Measurements from ENCODE around the gene ENTREP3.
"Not testable (repeated sequence)": the region's sequence is repeated elsewhere in the genome, so short reads cannot be mapped to it uniquely, and the experiment has no call there.

Gene ENTREP3

GRCh38 chr1:155255243-155256007 lies at the start of gene ENTREP3:
Gene ENTREP3, minus strand, starts transcription at chr1:155255483. Its CDS starts 606 bp downstream, at chr1:155254877.
- DNase-seq (ENCODE audit: low read depth, low spot score), result peak; percentile 89

GRCh38 chr1:155304558-155305063 lies 49.3 kb upstream of the ENTREP3 start:
- no peak for DNase-seq (ENCODE audit: low read depth, low spot score)

GRCh38 chr1:155301342-155301841 lies 46.1 kb upstream of the ENTREP3 start, which contains the start of gene PKLR:
Gene PKLR, minus strand, starts transcription at chr1:155301438. Its CDS starts 43 bp downstream, at chr1:155301395.
- DNase-seq (ENCODE audit: low read depth, low spot score), result no peak

GRCh38 chr1:155300553-155301329 lies 45.5 kb upstream of the ENTREP3 start:
- DNase-seq (ENCODE audit: low read depth, low spot score), result no peak

- no peak for DNase-seq (ENCODE audit: low read depth, low spot score)
Measured at GRCh38 chr1:155300024-155300423, 44.7 kb upstream of the ENTREP3 start.

- no peak for DNase-seq (ENCODE audit: low read depth, low spot score)
Measured at GRCh38 chr1:155297384-155297783, 42.1 kb upstream of the ENTREP3 start.

GRCh38 chr1:155296661-155297060 lies 41.4 kb upstream of the ENTREP3 start:
- DNase-seq (ENCODE audit: low read depth, low spot score), result no peak

GRCh38 chr1:155295942-155296267 lies 40.6 kb upstream of the ENTREP3 start:
- DNase-seq (ENCODE audit: low read depth, low spot score), result no peak

- DNase-seq (ENCODE audit: low read depth, low spot score), result peak; percentile 25
Measured at GRCh38 chr1:155295183-155295941, 40.1 kb upstream of the ENTREP3 start.

- peak; percentile 23 for DNase-seq (ENCODE audit: low read depth, low spot score)
Measured at GRCh38 chr1:155294520-155295182, 39.4 kb upstream of the ENTREP3 start.

- no peak for DNase-seq (ENCODE audit: low read depth, low spot score)
Measured at GRCh38 chr1:155293086-155293749, 37.9 kb upstream of the ENTREP3 start.

- not testable (repeated sequence) for DNase-seq (ENCODE audit: low read depth, low spot score)
Measured at GRCh38 chr1:155291006-155291405, 35.7 kb upstream of the ENTREP3 start.

- DNase-seq (ENCODE audit: low read depth, low spot score), result no peak
Measured at GRCh38 chr1:155287987-155288543, 32.8 kb upstream of the ENTREP3 start.

- DNase-seq (ENCODE audit: low read depth, low spot score), result no peak
Measured at GRCh38 chr1:155286544-155286943, 31.3 kb upstream of the ENTREP3 start.

- DNase-seq (ENCODE audit: low read depth, low spot score), result no peak
Measured at GRCh38 chr1:155285631-155286044, 30.4 kb upstream of the ENTREP3 start.

GRCh38 chr1:155285063-155285462 lies 29.8 kb upstream of the ENTREP3 start:
- DNase-seq (ENCODE audit: low read depth, low spot score), result no peak

- no peak for DNase-seq (ENCODE audit: low read depth, low spot score)
Measured at GRCh38 chr1:155284476-155284875, 29.2 kb upstream of the ENTREP3 start.

- no peak for DNase-seq (ENCODE audit: low read depth, low spot score)
Measured at GRCh38 chr1:155282488-155283091, 27.3 kb upstream of the ENTREP3 start.

- DNase-seq (ENCODE audit: low read depth, low spot score), result no peak
Measured at GRCh38 chr1:155279268-155279667, 24.0 kb upstream of the ENTREP3 start.

- no peak for DNase-seq (ENCODE audit: low read depth, low spot score)
Measured at GRCh38 chr1:155278689-155279160, 23.4 kb upstream of the ENTREP3 start.

Measured in ELF-1 (cell line).